ENCODE results near the gene GRK2.

GRCh38 chr11:67266449-67267187 lies at the start of gene GRK2:
- TF ChIP-seq ZNF530 (CRISPR knock-in tag; IDR thresholded peaks at IDR 0.05; ENCODE audit: low read depth) (no peak), TEAD3 (CRISPR knock-in tag; optimal IDR thresholded peaks at IDR 0.05; ENCODE audit: borderline replicate concordance) (no peak), NCOR1 (IDR thresholded peaks at IDR 0.05; ENCODE audit: borderline replicate concordance, low read length) (no peak), CTCF (CRISPR knock-in tag; IDR thresholded peaks at IDR 0.05) (no peak), ELK4 (CRISPR knock-in tag; IDR thresholded peaks at IDR 0.05; ENCODE audit: borderline replicate concordance) (no peak), POLR2A (IDR thresholded peaks at IDR 0.05; ENCODE audit: insufficient read depth in 1 of 2, low read depth in 2 of 2, low read length in 2 of 2) (no peak), NR1H2 (CRISPR knock-in tag; IDR thresholded peaks at IDR 0.05; ENCODE audit: borderline replicate concordance, low read depth) (no peak), JUN (CRISPR knock-in tag; IDR thresholded peaks at IDR 0.05) (no peak)

Measured in HepG2 (cell line).